Stimulated activated CD4-positive, alpha-beta T cell treated with anti-CD3 and anti-CD28 coated beads, Interleukin-2, amount 100 ng/mL, for 4 hours (primary cell): ENCODE results near the gene EEF1AKMT1.
"Not testable (repeated sequence)": the region's sequence is repeated elsewhere in the genome, so short reads cannot be mapped to it uniquely, and the experiment has no call there.

Experiments
- DNase-seq: peaks from one replicate; pipeline ENCODE4 v3.0.0-alpha.2; 2020; ENCODE audit warnings: low read depth

Gene EEF1AKMT1

DNA sequence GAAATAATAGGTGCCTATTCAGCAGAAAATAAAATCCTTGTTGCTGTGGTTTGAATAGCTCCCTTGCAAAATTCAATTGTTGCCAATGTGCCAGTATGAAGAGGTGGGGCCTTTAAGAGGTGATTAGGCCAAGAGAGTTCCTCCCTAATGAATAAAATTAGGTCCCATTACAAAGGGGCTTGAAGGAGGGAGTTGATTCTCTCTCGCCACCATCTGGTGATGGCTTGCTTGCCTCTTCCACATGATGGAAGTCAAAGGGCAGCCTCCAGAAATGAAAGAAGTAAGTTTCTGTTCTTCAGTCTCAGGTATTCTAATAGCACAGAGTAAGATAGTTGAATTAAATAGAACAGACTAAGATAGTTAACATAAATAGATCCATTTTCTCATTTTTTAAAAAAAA lies 3.0 kb upstream of the EEF1AKMT1 start:
- DNase-seq: no peak

DNA sequence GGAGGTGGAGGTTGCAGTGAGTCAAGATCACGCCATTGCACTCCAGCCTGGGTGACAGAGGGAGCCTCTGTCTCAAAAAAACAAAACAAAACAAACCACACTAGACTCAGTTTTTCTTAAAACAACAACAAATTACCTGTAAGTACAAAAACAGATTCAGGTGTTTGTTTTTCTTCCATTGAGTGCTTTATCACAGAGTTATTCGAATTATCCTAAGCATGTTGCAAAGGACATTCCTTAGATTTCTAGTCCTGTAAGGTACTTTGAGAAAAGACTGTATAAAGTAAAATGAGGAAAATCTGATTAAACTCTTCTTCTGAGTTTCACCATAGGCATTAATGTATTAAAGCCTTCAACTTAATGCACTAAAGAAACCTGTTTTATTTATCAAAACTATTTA lies 2.2 kb upstream of the EEF1AKMT1 start:
- DNase-seq: no peak

DNA sequence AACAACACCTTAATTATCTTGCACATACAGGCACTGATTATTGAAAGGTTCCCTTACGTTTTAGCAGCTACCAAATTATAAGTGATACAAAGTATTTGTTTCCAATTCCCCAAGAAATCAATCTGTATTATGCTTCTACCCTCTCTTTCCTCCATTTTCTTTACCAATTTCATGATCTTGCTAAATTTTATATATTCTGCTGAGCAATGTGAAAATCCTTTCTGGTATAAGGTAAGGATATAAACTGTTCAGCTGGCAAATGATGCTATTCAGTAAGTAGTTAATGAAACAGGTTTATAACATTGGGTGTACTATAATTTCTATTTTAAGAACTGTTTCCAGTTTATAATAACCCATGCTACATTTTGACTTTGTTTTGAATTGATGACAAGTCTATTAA lies 985 bp upstream of the EEF1AKMT1 start:
- no peak for DNase-seq

- DNase-seq: no peak
These were observed 1.2 kb downstream of the EEF1AKMT1 start for GRCh38 chr13:20772401-20773131.

DNA sequence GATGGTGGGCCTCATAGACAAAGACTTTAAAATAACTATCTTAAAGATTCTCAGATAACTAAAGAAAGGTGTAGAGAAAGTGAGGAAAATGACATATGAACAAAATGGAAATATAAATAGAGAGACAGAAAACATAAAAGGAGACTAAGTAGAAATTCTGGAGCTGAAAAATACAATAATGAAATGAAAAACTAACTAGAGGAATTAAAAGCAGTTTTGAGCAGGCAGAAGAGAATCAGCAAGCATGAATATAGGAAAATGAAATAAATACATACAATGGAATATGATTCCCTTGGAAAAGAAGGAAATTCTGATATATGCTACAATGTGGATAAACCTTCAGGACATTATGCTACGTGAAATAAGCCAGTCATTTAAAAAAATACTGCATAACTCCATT lies 3.9 kb downstream of the EEF1AKMT1 start:
- DNase-seq: no peak

DNA sequence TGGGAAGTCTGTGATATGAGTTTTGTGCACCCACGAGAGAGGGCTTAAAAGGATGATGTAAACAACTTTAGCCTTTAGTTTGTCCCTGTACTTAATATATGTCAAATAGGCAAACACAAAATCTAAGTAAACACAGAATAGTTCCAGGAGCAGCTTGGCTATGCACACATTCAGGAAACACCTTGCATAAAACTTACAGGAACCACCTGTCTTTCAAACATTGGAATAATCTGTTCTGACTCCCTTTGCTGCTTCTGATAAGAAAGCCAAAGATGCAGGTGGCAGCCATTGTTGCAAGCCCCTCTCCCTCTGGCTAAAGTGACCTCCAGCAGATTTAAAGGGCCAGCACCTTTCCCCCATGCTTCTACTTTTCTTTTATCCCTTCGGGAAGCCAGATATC lies 4.7 kb downstream of the EEF1AKMT1 start:
- no peak for DNase-seq

DNA sequence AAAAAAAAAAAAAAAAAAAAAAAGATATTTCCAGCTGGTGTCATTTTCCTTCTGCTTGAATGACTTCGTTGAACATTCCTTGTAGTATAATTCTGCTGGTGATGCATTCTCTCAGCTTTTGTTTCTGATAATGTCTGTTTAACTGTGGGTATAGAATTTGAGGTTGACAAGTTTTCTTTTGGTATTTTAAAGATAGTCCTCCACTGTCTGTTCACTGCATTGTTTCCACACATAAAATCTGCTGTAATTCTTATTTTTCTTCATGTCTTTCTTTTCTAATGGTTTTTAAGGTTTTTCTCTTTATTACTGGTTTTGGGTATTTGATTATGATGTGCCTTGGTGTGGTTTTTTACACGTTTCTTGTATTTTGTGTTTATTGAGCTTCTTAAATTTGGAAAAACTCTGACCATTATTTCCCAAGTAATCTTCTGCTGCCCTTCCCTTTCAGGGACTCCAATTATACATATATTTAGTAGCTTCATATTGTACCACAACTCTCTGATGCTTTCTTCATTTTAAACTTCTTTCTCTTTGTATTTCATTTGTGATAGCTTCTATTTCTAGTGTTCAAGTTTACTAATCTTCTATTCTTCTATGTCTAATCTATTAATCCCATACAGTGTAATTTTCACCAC lies 6.3 kb downstream of the EEF1AKMT1 start:
- no peak for DNase-seq

GRCh38 chr13:20760872-20761271 lies 12.9 kb downstream of the EEF1AKMT1 start:
- DNase-seq: no peak

DNA sequence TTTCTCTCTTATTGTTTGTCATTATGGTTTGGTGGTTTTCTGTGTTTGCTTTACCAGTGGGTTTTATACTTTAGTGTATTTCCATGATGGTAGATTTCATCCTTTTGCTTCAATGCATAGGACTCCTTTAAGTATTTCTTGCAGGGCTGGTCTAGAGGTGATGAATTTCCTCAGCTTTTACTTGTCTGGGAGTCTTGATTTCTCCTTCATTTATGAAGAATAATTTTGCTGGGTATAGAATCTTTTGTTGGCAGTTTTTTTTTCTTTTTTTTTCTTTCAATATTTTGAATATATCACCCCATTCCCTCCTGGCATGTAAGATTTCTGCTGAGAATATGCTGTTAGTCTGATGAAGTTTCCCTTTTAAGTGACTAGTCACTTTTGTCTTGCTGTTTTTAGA lies 19.8 kb downstream of the EEF1AKMT1 start:
- no peak for DNase-seq

GRCh38 chr13:20749377-20749776 lies 24.4 kb downstream of the EEF1AKMT1 start:
- no peak for DNase-seq

GRCh38 chr13:20743830-20744404 lies 29.8 kb downstream of the EEF1AKMT1 start:
- DNase-seq: not testable (repeated sequence)

- no peak for DNase-seq
These were observed 33.7 kb downstream of the EEF1AKMT1 start for GRCh38 chr13:20740021-20740420.

DNA sequence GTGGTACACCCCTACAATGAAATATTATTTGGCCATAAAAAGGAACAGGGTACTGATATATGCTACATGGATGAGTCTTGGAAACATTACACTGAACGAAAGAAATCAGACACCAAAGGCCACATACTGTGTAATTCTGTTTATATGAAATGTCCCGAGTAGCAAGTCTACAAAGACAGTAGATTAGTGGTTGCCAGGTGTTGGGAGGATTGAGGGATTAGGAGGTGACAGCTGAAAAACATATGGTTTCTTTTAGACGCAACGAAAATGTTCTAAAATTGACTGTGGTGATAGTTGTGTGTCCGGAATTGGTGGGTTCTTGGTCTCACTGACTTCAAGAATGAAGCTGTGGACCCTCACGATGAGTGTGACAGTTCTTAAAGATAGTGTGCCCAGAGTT lies 35.1 kb downstream of the EEF1AKMT1 start:
- no peak for DNase-seq

GRCh38 chr13:20729633-20730585 lies 43.9 kb downstream of the EEF1AKMT1 start:
- no peak for DNase-seq

DNA sequence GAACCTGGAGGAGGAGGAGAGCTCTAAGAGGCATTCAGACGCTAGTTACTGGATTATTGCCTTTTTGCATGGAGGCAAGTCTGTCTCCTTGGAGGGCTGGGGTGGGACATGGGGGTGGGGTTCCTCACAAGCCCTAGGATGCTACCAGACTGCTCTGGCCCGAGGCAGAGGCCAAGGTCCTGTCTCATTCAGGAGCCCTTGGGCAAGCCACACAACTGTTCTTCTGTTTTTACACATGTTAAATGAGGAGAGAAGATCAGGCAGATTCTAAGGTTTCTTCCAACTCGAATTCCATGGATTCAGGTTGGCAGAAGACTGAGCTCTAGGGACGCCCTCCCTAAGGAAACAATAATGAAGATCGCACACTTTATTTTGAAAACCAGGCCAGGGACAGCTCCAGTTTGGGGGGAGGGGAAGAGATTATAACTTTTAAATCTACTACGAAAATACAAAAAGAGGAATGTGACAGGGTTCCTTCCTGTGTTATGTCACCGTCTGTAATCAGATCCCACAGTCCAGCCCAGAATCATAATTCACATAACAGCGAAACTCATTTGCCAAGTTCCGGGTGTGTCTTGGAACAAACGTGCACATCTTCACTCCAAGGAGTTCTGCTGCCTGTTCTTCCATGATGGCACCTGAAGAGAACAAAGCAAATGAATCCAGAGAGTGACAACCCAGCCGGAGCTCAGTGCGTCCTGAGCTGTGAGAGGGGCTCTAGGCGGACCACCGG lies 45.0 kb downstream of the EEF1AKMT1 start:
- no peak for DNase-seq

GRCh38 chr13:20727856-20728255 lies 45.9 kb downstream of the EEF1AKMT1 start:
- DNase-seq: no peak

DNA sequence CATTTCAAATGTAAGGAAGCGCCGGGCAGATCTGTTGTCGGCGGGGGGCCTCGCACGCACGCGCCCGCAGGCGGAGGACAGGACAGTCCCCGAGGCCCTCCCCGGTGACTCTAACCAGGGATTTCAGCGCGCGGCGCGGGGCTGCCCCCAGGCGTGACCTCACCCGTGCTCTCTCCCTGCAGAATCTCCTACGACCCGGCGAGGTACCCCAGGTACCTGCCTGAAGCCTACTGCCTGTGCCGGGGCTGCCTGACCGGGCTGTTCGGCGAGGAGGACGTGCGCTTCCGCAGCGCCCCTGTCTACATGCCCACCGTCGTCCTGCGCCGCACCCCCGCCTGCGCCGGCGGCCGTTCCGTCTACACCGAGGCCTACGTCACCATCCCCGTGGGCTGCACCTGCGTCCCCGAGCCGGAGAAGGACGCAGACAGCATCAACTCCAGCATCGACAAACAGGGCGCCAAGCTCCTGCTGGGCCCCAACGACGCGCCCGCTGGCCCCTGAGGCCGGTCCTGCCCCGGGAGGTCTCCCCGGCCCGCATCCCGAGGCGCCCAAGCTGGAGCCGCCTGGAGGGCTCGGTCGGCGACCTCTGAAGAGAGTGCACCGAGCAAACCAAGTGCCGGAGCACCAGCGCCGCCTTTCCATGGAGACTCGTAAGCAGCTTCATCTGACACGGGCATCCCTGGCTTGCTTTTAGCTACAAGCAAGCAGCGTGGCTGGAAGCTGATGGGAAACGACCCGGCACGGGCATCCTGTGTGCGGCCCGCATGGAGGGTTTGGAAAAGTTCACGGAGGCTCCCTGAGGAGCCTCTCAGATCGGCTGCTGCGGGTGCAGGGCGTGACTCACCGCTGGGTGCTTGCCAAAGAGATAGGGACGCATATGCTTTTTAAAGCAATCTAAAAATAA lies 52.1 kb downstream of the EEF1AKMT1 start:
- DNase-seq: no peak

GRCh38 chr13:20721058-20721453 lies 52.7 kb downstream of the EEF1AKMT1 start:
- no peak for DNase-seq

DNA sequence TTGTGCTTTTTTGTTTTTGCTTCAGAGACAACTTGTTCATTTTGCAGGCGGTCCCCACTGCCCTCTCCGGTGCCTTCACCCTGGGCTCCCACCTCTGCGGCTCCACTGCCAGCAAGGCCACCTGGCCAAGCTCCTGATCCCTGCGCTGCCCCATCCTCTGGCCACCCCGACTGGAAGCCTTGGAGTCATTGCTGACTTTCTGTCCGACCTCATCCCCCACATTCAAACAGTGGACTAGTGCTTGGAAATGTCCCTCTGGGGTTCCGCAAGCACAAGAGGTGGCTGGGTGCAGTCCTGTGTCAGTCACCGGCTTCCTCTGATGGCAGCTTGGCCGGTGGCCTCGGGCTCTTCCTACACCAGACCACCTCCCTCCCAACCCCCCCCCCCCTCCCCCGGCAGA lies 53.3 kb downstream of the EEF1AKMT1 start:
- no peak for DNase-seq

GRCh38 chr13:20719783-20720182 lies 54.0 kb downstream of the EEF1AKMT1 start:
- DNase-seq: no peak
